ENCODE measurements around the gene NXPH3.

Gene NXPH3

GRCh38 chr17:49555495-49556222 is 20.0 kb upstream of the NXPH3 start:
- TF ChIP-seq, protein P1, sequence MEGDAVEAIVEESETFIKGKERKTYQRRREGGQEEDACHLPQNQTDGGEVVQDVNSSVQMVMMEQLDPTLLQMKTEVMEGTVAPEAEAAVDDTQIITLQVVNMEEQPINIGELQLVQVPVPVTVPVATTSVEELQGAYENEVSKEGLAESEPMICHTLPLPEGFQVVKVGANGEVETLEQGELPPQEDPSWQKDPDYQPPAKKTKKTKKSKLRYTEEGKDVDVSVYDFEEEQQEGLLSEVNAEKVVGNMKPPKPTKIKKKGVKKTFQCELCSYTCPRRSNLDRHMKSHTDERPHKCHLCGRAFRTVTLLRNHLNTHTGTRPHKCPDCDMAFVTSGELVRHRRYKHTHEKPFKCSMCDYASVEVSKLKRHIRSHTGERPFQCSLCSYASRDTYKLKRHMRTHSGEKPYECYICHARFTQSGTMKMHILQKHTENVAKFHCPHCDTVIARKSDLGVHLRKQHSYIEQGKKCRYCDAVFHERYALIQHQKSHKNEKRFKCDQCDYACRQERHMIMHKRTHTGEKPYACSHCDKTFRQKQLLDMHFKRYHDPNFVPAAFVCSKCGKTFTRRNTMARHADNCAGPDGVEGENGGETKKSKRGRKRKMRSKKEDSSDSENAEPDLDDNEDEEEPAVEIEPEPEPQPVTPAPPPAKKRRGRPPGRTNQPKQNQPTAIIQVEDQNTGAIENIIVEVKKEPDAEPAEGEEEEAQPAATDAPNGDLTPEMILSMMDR (conservative IDR thresholded peaks at IDR 0.05; ENCODE audit: low read length) = no peak
- no peak for DNase-seq (ENCODE audit: low read depth)

DNA sequence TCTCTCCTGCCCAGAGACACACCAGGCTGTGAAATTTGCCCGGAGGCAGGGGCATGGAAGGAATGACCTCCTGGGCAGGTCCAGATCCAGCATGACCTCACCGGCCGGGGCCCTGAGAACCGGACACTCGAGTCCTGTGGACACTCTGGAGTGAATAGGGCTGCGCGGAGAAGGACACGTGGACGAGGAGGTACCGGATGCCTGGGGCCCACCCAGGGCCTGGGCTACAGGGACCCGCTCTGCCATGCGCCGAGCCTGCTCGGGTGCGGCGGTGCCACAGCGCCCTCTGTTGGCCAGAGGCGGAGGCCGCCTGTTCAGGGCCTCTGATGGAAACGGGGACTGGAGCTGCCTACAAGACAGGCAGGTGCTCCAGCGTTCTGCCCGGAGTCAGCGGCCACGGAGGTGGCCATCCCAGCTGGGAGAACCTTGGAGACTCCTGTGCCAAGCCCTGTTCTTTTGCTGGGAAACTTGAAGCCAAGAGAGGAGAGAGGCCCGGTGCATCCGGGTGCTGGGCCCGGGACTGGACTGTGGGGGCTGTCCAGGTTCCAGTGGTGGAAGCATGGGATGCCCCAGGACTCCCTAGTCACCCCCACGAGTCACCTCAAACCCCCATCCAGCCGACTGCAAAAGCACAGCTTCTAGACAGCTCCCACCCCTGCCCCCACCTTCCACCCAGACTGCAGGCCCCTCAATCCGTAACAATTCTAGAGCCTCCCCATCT is 19.3 kb upstream of the NXPH3 start:
- peak; percentile 50 for DNase-seq (ENCODE audit: low read depth)
- TF ChIP-seq, protein P1 (conservative IDR thresholded peaks at IDR 0.05; ENCODE audit: low read length) = peak; percentile 94
- no peak overlapping the region for H3K4me3 ChIP-seq (ENCODE audit: low read length)

More at GRCh38 chr17:49555495-49556222, 20.0 kb upstream of the NXPH3 start:
- no peak overlapping the region for H3K4me3 ChIP-seq (ENCODE audit: low read length)

GRCh38 chr17:49557312-49558024 is 18.2 kb upstream of the NXPH3 start:
- DNase-seq (ENCODE audit: low read depth) = peak; percentile 31
- no peak overlapping the region for H3K4me3 ChIP-seq (ENCODE audit: low read length)
- TF ChIP-seq, protein P1 (conservative IDR thresholded peaks at IDR 0.05; ENCODE audit: low read length) = peak; percentile 66

DNA sequence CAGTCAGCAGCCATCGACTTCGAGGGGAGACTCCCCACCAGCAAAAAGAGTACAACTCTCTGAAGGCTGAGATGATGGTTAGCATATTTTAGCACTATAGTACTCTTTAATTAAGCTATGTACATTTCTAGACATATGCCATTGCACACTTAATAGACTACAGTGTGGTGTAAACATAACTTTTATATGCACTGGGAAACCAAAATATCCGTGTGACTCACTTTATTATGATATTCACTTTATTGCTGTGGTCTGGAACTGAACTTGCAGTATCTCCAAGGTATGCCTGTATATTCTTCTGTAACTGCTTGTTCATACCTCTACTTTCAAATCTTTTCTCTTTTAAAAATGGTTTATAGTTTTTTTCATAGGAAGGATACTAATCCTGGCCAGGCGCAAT is 11.0 kb upstream of the NXPH3 start:
- no peak overlapping the region for H3K4me3 ChIP-seq (ENCODE audit: low read length)
- TF ChIP-seq, protein P1 (conservative IDR thresholded peaks at IDR 0.05; ENCODE audit: low read length) = no peak
- no peak for DNase-seq (ENCODE audit: low read depth)

DNA sequence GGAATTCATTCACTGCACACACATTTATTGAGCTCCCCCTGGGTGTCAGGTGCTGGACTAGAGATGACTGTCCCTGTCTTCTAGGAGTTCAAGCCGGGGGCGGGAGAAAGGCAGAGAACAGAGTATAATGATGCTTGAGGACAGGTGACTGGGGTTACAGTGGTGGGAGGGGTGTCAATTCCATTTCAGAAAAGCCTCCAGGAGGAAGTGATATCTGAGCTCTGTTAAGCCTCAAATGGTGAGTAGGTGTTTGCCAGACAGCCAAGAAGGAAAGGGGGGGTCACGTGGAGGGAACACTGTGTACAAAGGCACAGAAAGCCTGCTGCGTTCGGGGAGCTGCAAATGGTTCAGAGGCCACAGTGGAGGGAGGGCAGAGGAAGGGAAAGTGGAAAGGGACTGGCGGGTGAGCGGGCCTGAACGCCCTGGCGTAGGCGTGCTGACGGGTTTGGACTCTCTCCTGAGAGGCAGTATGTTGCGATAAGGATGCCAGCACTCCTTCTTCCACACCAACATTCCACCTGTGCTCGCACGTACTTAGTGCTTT is 9.7 kb upstream of the NXPH3 start:
- TF ChIP-seq, protein P1 (conservative IDR thresholded peaks at IDR 0.05; ENCODE audit: low read length) = no peak
- no peak for DNase-seq (ENCODE audit: low read depth)
- H3K4me3 ChIP-seq (ENCODE audit: low read length) = no peak overlapping the region

GRCh38 chr17:49566668-49567071 is 9.0 kb upstream of the NXPH3 start:
- H3K4me3 ChIP-seq (ENCODE audit: low read length) = no peak overlapping the region
- DNase-seq (ENCODE audit: low read depth) = no peak
- TF ChIP-seq, protein P1 (conservative IDR thresholded peaks at IDR 0.05; ENCODE audit: low read length) = no peak

All from AG10803 (cell line).